Measurements from ENCODE around the gene KRTAP10-12. TPM values are rescaled to one million over a fixed set of nuclear protein-coding genes. Genes with fewer than 3 reads are reported as not detected.

KRTAP10-12 gene
- total RNA-seq, 1 experiment from 2014 or later: not detected

DNA sequence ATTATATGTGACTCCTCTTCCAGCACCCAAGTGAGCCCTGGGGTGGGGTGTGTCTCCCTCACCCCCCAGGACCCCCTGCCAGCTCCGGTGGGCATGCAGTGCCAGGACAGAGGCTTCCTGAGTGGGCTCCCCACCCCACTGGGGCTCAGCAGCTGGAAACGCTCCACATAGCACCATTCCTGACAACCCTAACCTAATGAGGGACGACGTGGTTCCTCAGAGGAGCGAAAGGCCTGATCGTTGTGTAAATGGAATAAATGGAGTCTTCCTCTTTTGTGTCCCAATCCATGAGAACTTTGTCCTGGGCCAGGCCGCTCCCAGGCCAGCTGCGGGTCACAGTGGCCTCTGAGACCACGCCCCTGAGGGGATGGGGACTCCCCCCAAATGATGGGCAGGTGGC, 16.2 kb downstream of the KRTAP10-12 start:
- Mint-ChIP-seq H3K4me1 (peaks cover 65% of the 10 kb centered on the region), H3K4me3 (no peak overlapping the region), H3K27me3 (ENCODE audit: low read depth) (peaks cover 73% of the 10 kb centered on the region), H3K36me3 (no peaks in the 10 kb centered on the region), H3K27ac (no peak overlapping the region), H3K9me3 (peaks cover 6% of the 10 kb centered on the region; the same call in 1 of the 2 replicates)
- DNase-seq (ENCODE audit: low spot score) (no peak), ATAC-seq (no peak)
- CTCF ChIA-PET: interaction anchor here (0.8 to 2.9 kb wide), 4 partner anchors 46 to 202 kb away, joined by 3 to 9 read pairs (median 6); no protein-coding TSS in a partner anchor
- TF ChIP-seq NFYB (CRISPR knock-in tag; conservative IDR thresholded peaks at IDR 0.05; ENCODE audit: low read depth) (no peak), ZNF396 (CRISPR knock-in tag; IDR thresholded peaks at IDR 0.05; ENCODE audit: borderline replicate concordance) (no peak), ZNF263 (CRISPR knock-in tag; IDR thresholded peaks at IDR 0.05; ENCODE audit: low read depth) (no peak), TEAD4 (CRISPR knock-in tag; IDR thresholded peaks at IDR 0.05) (no peak), RELA (CRISPR knock-in tag; IDR thresholded peaks at IDR 0.05; ENCODE audit: borderline replicate concordance) (no peak), ZNF121 (CRISPR knock-in tag; IDR thresholded peaks at IDR 0.05) (no peak), ESRRA (CRISPR knock-in tag; IDR thresholded peaks at IDR 0.05; ENCODE audit: borderline replicate concordance) (no peak)
- TF ChIP-seq, protein P1, sequence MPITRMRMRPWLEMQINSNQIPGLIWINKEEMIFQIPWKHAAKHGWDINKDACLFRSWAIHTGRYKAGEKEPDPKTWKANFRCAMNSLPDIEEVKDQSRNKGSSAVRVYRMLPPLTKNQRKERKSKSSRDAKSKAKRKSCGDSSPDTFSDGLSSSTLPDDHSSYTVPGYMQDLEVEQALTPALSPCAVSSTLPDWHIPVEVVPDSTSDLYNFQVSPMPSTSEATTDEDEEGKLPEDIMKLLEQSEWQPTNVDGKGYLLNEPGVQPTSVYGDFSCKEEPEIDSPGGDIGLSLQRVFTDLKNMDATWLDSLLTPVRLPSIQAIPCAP (CRISPR knock-in tag; IDR thresholded peaks at IDR 0.05): no peak
- TF ChIP-seq, protein P2, sequence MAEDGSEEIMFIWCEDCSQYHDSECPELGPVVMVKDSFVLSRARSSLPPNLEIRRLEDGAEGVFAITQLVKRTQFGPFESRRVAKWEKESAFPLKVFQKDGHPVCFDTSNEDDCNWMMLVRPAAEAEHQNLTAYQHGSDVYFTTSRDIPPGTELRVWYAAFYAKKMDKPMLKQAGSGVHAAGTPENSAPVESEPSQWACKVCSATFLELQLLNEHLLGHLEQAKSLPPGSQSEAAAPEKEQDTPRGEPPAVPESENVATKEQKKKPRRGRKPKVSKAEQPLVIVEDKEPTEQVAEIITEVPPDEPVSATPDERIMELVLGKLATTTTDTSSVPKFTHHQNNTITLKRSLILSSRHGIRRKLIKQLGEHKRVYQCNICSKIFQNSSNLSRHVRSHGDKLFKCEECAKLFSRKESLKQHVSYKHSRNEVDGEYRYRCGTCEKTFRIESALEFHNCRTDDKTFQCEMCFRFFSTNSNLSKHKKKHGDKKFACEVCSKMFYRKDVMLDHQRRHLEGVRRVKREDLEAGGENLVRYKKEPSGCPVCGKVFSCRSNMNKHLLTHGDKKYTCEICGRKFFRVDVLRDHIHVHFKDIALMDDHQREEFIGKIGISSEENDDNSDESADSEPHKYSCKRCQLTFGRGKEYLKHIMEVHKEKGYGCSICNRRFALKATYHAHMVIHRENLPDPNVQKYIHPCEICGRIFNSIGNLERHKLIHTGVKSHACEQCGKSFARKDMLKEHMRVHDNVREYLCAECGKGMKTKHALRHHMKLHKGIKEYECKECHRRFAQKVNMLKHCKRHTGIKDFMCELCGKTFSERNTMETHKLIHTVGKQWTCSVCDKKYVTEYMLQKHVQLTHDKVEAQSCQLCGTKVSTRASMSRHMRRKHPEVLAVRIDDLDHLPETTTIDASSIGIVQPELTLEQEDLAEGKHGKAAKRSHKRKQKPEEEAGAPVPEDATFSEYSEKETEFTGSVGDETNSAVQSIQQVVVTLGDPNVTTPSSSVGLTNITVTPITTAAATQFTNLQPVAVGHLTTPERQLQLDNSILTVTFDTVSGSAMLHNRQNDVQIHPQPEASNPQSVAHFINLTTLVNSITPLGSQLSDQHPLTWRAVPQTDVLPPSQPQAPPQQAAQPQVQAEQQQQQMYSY (CRISPR knock-in tag; IDR thresholded peaks at IDR 0.05): no peak
- TF ChIP-seq, protein P3, sequence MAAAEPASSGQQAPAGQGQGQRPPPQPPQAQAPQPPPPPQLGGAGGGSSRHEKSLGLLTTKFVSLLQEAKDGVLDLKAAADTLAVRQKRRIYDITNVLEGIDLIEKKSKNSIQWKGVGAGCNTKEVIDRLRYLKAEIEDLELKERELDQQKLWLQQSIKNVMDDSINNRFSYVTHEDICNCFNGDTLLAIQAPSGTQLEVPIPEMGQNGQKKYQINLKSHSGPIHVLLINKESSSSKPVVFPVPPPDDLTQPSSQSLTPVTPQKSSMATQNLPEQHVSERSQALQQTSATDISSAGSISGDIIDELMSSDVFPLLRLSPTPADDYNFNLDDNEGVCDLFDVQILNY (CRISPR knock-in tag; IDR thresholded peaks at IDR 0.05): no peak
- TF ChIP-seq, protein P4, sequence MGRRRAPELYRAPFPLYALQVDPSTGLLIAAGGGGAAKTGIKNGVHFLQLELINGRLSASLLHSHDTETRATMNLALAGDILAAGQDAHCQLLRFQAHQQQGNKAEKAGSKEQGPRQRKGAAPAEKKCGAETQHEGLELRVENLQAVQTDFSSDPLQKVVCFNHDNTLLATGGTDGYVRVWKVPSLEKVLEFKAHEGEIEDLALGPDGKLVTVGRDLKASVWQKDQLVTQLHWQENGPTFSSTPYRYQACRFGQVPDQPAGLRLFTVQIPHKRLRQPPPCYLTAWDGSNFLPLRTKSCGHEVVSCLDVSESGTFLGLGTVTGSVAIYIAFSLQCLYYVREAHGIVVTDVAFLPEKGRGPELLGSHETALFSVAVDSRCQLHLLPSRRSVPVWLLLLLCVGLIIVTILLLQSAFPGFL (CRISPR knock-in tag; IDR thresholded peaks at IDR 0.05; ENCODE audit: borderline replicate concordance): no peak
- TF ChIP-seq, protein P5, sequence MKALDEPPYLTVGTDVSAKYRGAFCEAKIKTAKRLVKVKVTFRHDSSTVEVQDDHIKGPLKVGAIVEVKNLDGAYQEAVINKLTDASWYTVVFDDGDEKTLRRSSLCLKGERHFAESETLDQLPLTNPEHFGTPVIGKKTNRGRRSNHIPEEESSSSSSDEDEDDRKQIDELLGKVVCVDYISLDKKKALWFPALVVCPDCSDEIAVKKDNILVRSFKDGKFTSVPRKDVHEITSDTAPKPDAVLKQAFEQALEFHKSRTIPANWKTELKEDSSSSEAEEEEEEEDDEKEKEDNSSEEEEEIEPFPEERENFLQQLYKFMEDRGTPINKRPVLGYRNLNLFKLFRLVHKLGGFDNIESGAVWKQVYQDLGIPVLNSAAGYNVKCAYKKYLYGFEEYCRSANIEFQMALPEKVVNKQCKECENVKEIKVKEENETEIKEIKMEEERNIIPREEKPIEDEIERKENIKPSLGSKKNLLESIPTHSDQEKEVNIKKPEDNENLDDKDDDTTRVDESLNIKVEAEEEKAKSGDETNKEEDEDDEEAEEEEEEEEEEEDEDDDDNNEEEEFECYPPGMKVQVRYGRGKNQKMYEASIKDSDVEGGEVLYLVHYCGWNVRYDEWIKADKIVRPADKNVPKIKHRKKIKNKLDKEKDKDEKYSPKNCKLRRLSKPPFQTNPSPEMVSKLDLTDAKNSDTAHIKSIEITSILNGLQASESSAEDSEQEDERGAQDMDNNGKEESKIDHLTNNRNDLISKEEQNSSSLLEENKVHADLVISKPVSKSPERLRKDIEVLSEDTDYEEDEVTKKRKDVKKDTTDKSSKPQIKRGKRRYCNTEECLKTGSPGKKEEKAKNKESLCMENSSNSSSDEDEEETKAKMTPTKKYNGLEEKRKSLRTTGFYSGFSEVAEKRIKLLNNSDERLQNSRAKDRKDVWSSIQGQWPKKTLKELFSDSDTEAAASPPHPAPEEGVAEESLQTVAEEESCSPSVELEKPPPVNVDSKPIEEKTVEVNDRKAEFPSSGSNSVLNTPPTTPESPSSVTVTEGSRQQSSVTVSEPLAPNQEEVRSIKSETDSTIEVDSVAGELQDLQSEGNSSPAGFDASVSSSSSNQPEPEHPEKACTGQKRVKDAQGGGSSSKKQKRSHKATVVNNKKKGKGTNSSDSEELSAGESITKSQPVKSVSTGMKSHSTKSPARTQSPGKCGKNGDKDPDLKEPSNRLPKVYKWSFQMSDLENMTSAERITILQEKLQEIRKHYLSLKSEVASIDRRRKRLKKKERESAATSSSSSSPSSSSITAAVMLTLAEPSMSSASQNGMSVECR (CRISPR knock-in tag; IDR thresholded peaks at IDR 0.05; ENCODE audit: borderline replicate concordance): no peak
- TF ChIP-seq, protein P6, sequence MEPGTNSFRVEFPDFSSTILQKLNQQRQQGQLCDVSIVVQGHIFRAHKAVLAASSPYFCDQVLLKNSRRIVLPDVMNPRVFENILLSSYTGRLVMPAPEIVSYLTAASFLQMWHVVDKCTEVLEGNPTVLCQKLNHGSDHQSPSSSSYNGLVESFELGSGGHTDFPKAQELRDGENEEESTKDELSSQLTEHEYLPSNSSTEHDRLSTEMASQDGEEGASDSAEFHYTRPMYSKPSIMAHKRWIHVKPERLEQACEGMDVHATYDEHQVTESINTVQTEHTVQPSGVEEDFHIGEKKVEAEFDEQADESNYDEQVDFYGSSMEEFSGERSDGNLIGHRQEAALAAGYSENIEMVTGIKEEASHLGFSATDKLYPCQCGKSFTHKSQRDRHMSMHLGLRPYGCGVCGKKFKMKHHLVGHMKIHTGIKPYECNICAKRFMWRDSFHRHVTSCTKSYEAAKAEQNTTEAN (CRISPR knock-in tag; IDR thresholded peaks at IDR 0.05): no peak
- POLR2A ChIA-PET: interaction anchor here (1.2 kb wide), 1 partner anchor 10 kb away, joined by 3 read pairs; no protein-coding TSS in a partner anchor
